H9 (cell line): ENCODE data around the gene FTO. TPM values are rescaled to one million over a fixed set of nuclear protein-coding genes. Genes with fewer than 3 reads are reported as not detected.
A peak's percentile ranks its signal among the peaks of the same experiment; 100 is the strongest.

Experiments used
- DNase-seq: peaks from one replicate; pipeline ENCODE4 v3.0.0-alpha.2; 2017
- H2AFZ ChIP-seq: one replicate; pipeline ENCODE4 v1.6.1; 2013; ENCODE audit warnings: mild to moderate bottlenecking, low read length, control low read depth, moderate library complexity
- H2AK5ac ChIP-seq: 2 replicates; pipeline ENCODE4 v1.6.1; 2013; ENCODE audit warnings: low read length, control low read depth, mixed read lengths; ENCODE audit not compliant: insufficient read length
- H2BK120ac ChIP-seq: one replicate; pipeline ENCODE4 v1.6.1; 2013; ENCODE audit warnings: low read depth, mild to moderate bottlenecking, low read length, control low read depth, inconsistent platforms; ENCODE audit not compliant: poor library complexity, severe bottlenecking
- H2BK12ac ChIP-seq: 2 replicates; pipeline ENCODE4 v1.6.1; 2013; ENCODE audit warnings: low read length, control low read depth, mixed read lengths, low read depth; ENCODE audit not compliant: insufficient read length
- H2BK15ac ChIP-seq: 2 replicates; pipeline ENCODE4 v1.6.1; 2013; ENCODE audit warnings: low read depth, low read length, control low read depth
- H2BK20ac ChIP-seq: one replicate; pipeline ENCODE4 v1.6.1; 2013; ENCODE audit warnings: low read depth, mild to moderate bottlenecking, low read length, control low read depth, inconsistent platforms; ENCODE audit not compliant: poor library complexity, severe bottlenecking
- H2BK5ac ChIP-seq: 2 replicates; pipeline ENCODE4 v1.6.1; 2013; ENCODE audit warnings: low read length, control low read depth, mixed read lengths; ENCODE audit not compliant: insufficient read length
- H3K14ac ChIP-seq: 2 replicates; pipeline ENCODE4 v1.6.1; 2013; ENCODE audit warnings: low read length, control low read depth; ENCODE audit not compliant: insufficient read depth
- H3K18ac ChIP-seq: 2 replicates; pipeline ENCODE4 v1.6.1; 2013; ENCODE audit warnings: low read depth, mild to moderate bottlenecking, mixed read lengths, low read length, control low read depth; ENCODE audit not compliant: insufficient read length
- H3K23ac ChIP-seq: 2 replicates; pipeline ENCODE4 v1.6.1; 2013; ENCODE audit warnings: low read length, control low read depth, mixed read lengths, low read depth; ENCODE audit not compliant: insufficient read length
- H3K23me2 ChIP-seq: 2 replicates; pipeline ENCODE4 v1.6.1; 2013; ENCODE audit warnings: low read depth, mild to moderate bottlenecking, mixed read lengths, low read length, control low read depth; ENCODE audit not compliant: insufficient read length, poor library complexity, severe bottlenecking
- H3K27ac ChIP-seq: 2 replicates; pipeline ENCODE4 v1.5.1; 2013; ENCODE audit warnings: low read length, control low read depth, mixed read lengths, low read depth; ENCODE audit not compliant: insufficient read length
- H3K27me3 ChIP-seq: 2 replicates; pipeline ENCODE4 v1.6.1; 2013; ENCODE audit warnings: low read length, control low read depth, inconsistent platforms; ENCODE audit not compliant: insufficient read depth
- H3K4ac ChIP-seq: 2 replicates; pipeline ENCODE4 v1.6.1; 2013; ENCODE audit warnings: low read depth, mild to moderate bottlenecking, control low read depth, inconsistent platforms, low read length, moderate library complexity
- H3K4me1 ChIP-seq: 2 replicates; pipeline ENCODE4 v1.6.1; 2013; ENCODE audit warnings: low read length, control low read depth, inconsistent platforms; ENCODE audit not compliant: insufficient read depth
- H3K4me2 ChIP-seq: 2 replicates; pipeline ENCODE4 v1.6.1; 2013; ENCODE audit warnings: low read length, control low read depth, mixed read lengths; ENCODE audit not compliant: insufficient read length, insufficient read depth
- H3K56ac ChIP-seq: 2 replicates; pipeline ENCODE4 v1.6.1; 2013; ENCODE audit warnings: low read depth, mild to moderate bottlenecking, mixed read lengths, low read length, control low read depth; ENCODE audit not compliant: insufficient read length
- H3K79me1 ChIP-seq: 2 replicates; pipeline ENCODE4 v1.6.1; 2013; ENCODE audit warnings: low read depth, mild to moderate bottlenecking, moderate library complexity, low read length, control low read depth, inconsistent platforms; ENCODE audit not compliant: insufficient read depth, poor library complexity, severe bottlenecking
- H3K79me2 ChIP-seq: 2 replicates; pipeline ENCODE4 v1.6.1; 2013; ENCODE audit warnings: low read length, control low read depth, inconsistent platforms; ENCODE audit not compliant: insufficient read depth
- H3K9ac ChIP-seq: 2 replicates; pipeline ENCODE4 v1.6.1; 2013; ENCODE audit warnings: low read length, control low read depth, mixed read lengths; ENCODE audit not compliant: insufficient read length; ENCODE audit errors: extremely low read depth
- H3K9me3 ChIP-seq: one replicate; pipeline ENCODE4 v1.6.1; 2013; ENCODE audit warnings: low read depth, low read length, inconsistent platforms; ENCODE audit not compliant: control insufficient read depth
- H3T11ph ChIP-seq: one replicate; pipeline ENCODE4 v1.6.1; 2013; ENCODE audit warnings: mild to moderate bottlenecking, low read length, control low read depth, inconsistent platforms
- H4K20me1 ChIP-seq: one replicate; pipeline ENCODE4 v1.6.1; 2013; ENCODE audit not compliant: control insufficient read depth, insufficient read length, insufficient read depth
- H4K5ac ChIP-seq: 2 replicates; pipeline ENCODE4 v1.6.1; 2013; ENCODE audit warnings: low read depth, mild to moderate bottlenecking, mixed read lengths, low read length, control low read depth; ENCODE audit not compliant: insufficient read length
- H4K8ac ChIP-seq: replicated peaks from 2 replicates; pipeline ENCODE4 v1.6.1; 2013; ENCODE audit warnings: low read length, control low read depth, mixed read lengths, low read depth; ENCODE audit not compliant: insufficient read length
- H4K91ac ChIP-seq: 2 replicates; pipeline ENCODE4 v1.6.1; 2013; ENCODE audit warnings: low read depth, mild to moderate bottlenecking, moderate library complexity, mixed read lengths, low read length, control low read depth; ENCODE audit not compliant: insufficient read length
- H3K27ac Mint-ChIP-seq, 3 experiments: 2 replicates in 2 of 3; 3 replicates in 1 of 3; pipeline ENCODE4 v1.8.0; 2020 to 2021; ENCODE audit warnings: mixed read lengths in 3 of 3, mild to moderate bottlenecking in 1 of 3, moderate library complexity in 1 of 3
- H3K27me3 Mint-ChIP-seq: 2 replicates; pipeline ENCODE4 v1.8.0; 2021; ENCODE audit warnings: low read depth, mild to moderate bottlenecking, moderate library complexity, mixed read lengths
- H3K36me3 Mint-ChIP-seq, 3 experiments: 2 replicates in 2 of 3; 3 replicates in 1 of 3; pipeline ENCODE4 v1.8.0; 2020 to 2021; ENCODE audit warnings: low read depth in 3 of 3, mixed read lengths in 3 of 3; ENCODE audit not compliant: insufficient read depth in 1 of 3
- H3K4me1 Mint-ChIP-seq, 2 experiments: 2 replicates each; pipeline ENCODE4 v1.8.0; 2020; ENCODE audit warnings: mixed read lengths in 2 of 2
- H3K4me3 Mint-ChIP-seq, 2 experiments: 2 replicates in 1 of 2; 3 replicates in 1 of 2; pipeline ENCODE4 v1.8.0; 2020 to 2021; ENCODE audit warnings: mild to moderate bottlenecking in 2 of 2, mixed read lengths in 2 of 2, moderate library complexity in 1 of 2
- H3K9me3 Mint-ChIP-seq, 2 experiments: 2 replicates in 1 of 2; 3 replicates in 1 of 2; pipeline ENCODE4 v1.8.0; 2020; ENCODE audit warnings: mild to moderate bottlenecking in 2 of 2, mixed read lengths in 2 of 2, moderate library complexity in 1 of 2
- CTCF ChIP-seq: fragments of 200-600 bp; sonication (generic); conservative IDR thresholded peaks from 3 replicates; pipeline ENCODE4 v1.8.0; 2021; ENCODE audit warnings: antibody characterized with exemption, mild to moderate bottlenecking
- WGBS: extraction: QIAGEN DNeasy Blood & Tissue Kit; methylation state at CpG from one replicate; pipeline ENCODE4 v1.1.7; 2013; ENCODE audit warnings: missing lambda C conversion rate, low lambda C conversion rate, mixed read lengths; ENCODE audit not compliant: insufficient read length; ENCODE audit errors: extremely low coverage; 5-methylcytosine and 5-hydroxymethylcytosine counted together
- total RNA-seq: library from RNA; stranded (reverse); gene quantifications from 2 replicates; pipeline ENCODE4 v1.2.1, GENCODE V29; 2021

The FTO gene
- total RNA-seq, 1 experiment from 2014 or later = 67.9 TPM

GRCh38 chr16:53766304-53767016 lies 62.5 kb downstream of the FTO start:
- no peak overlapping the region for H4K91ac ChIP-seq
- no peak overlapping the region for H3K23ac ChIP-seq
- no peak overlapping the region for H2BK20ac ChIP-seq
- no CpG with 5 or more reads among the region's 10 CpGs for WGBS
- peaks cover 3 to 5% of the 10 kb centered on the region in 2 experiments; a peak in 3 of 4 replicates for H3K4me1 Mint-ChIP-seq
- H3K36me3 Mint-ChIP-seq = no peaks in the 10 kb centered on the region
- no peak overlapping the region; a peak in 1 of 5 replicates for H3K4me3 Mint-ChIP-seq
- H3T11ph ChIP-seq = no peak overlapping the region
- no peak overlapping the region for H2BK15ac ChIP-seq
- no peaks in the 10 kb centered on the region for H3K27me3 Mint-ChIP-seq
- no peak overlapping the region for H3K4me2 ChIP-seq
- H3K18ac ChIP-seq = no peak overlapping the region
- H3K4ac ChIP-seq = no peak overlapping the region
- no peak for DNase-seq
- H3K9me3 Mint-ChIP-seq = no peaks in the 10 kb centered on the region
- peak overlapping the region in 2 of 3 experiments; percentile 5 to 55; a peak in 3 of 7 replicates for H3K27ac Mint-ChIP-seq
- H2BK12ac ChIP-seq = no peak overlapping the region
- H3K79me2 ChIP-seq = no peaks in the 10 kb centered on the region
- H3K56ac ChIP-seq = no peak overlapping the region
- TF ChIP-seq CTCF = no peak
- no peaks in the 10 kb centered on the region for H3K9me3 ChIP-seq
- no peak overlapping the region for H2AK5ac ChIP-seq
- no peak overlapping the region for H4K5ac ChIP-seq
- H3K79me1 ChIP-seq = no peaks in the 10 kb centered on the region
- no peak overlapping the region for H4K8ac ChIP-seq
- no peak overlapping the region for H2BK120ac ChIP-seq
- no peak overlapping the region for H2BK5ac ChIP-seq
- H3K4me1 ChIP-seq = no peaks in the 10 kb centered on the region
- no peaks in the 10 kb centered on the region for H4K20me1 ChIP-seq
- H3K27me3 ChIP-seq = no peaks in the 10 kb centered on the region
- H3K27ac ChIP-seq = no peak overlapping the region
- no peak overlapping the region for H3K9ac ChIP-seq
- H3K23me2 ChIP-seq = no peaks in the 10 kb centered on the region
- H3K14ac ChIP-seq = no peak overlapping the region
- no peak overlapping the region for H2AFZ ChIP-seq
